ENCODE measurements around the gene TMEM234. TPM values are rescaled to one million over a fixed set of nuclear protein-coding genes. Genes with fewer than 3 reads are reported as not detected.

The TMEM234 gene
- total and polyA plus RNA-seq, 2 of the 13 experiments (the other 11 are each of a cell fraction or from before 2014, with no cell fraction given) = 6.1 to 9.0 TPM

GRCh38 chr1:32241001-32241763, 19.0 kb upstream of the TMEM234 start (continued):
- no peak for TF ChIP-seq ZNF780A (CRISPR knock-in tag; IDR thresholded peaks at IDR 0.05)
- TF ChIP-seq, protein P1, sequence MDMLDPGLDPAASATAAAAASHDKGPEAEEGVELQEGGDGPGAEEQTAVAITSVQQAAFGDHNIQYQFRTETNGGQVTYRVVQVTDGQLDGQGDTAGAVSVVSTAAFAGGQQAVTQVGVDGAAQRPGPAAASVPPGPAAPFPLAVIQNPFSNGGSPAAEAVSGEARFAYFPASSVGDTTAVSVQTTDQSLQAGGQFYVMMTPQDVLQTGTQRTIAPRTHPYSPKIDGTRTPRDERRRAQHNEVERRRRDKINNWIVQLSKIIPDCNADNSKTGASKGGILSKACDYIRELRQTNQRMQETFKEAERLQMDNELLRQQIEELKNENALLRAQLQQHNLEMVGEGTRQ (IDR thresholded peaks at IDR 0.05; ENCODE audit: low read depth, low read length) = no peak
- TF ChIP-seq, protein P1 (CRISPR knock-in tag; IDR thresholded peaks at IDR 0.05; ENCODE audit: borderline replicate concordance) = no peak
- peak; percentile 25; the same call in 1 of the 2 replicates for TF ChIP-seq TBX2 (CRISPR knock-in tag; IDR thresholded peaks at IDR 0.05; ENCODE audit: borderline replicate concordance)
- TF ChIP-seq MEF2D (CRISPR knock-in tag; IDR thresholded peaks at IDR 0.05) = peak; percentile 61; the same call in 1 of the 2 replicates
- no peak for TF ChIP-seq EZH2 (conservative IDR thresholded peaks at IDR 0.05; ENCODE audit: low read depth, low read length)
- TF ChIP-seq ZFYVE20 (CRISPR knock-in tag; IDR thresholded peaks at IDR 0.05; ENCODE audit: borderline replicate concordance, low read depth) = no peak
- peak; percentile 41; the same call in 1 of the 2 replicates for TF ChIP-seq JUN (CRISPR knock-in tag; IDR thresholded peaks at IDR 0.05)
- TF ChIP-seq ZNF17 (CRISPR knock-in tag; IDR thresholded peaks at IDR 0.05) = 0 out of 2 replicates have a peak, but pooled peaks have one; percentile 43
- no peak for TF ChIP-seq ZNF639 (CRISPR knock-in tag; conservative IDR thresholded peaks at IDR 0.05)
- TF ChIP-seq ZNF709 (CRISPR knock-in tag; IDR thresholded peaks at IDR 0.05) = no peak
- no peak for TF ChIP-seq ZNF326 (CRISPR knock-in tag; IDR thresholded peaks at IDR 0.05; ENCODE audit: borderline replicate concordance)
- no peak for TF ChIP-seq ZNF253 (CRISPR knock-in tag; IDR thresholded peaks at IDR 0.05; ENCODE audit: borderline replicate concordance)
- no peak for TF ChIP-seq ZNF207 (IDR thresholded peaks at IDR 0.05; ENCODE audit: borderline replicate concordance)
- TF ChIP-seq THYN1 (CRISPR knock-in tag; IDR thresholded peaks at IDR 0.05; ENCODE audit: borderline replicate concordance, low read depth) = no peak
- TF ChIP-seq ZBTB8A (CRISPR knock-in tag; IDR thresholded peaks at IDR 0.05; ENCODE audit: borderline replicate concordance, low read depth) = no peak
- TF ChIP-seq, protein P2, sequence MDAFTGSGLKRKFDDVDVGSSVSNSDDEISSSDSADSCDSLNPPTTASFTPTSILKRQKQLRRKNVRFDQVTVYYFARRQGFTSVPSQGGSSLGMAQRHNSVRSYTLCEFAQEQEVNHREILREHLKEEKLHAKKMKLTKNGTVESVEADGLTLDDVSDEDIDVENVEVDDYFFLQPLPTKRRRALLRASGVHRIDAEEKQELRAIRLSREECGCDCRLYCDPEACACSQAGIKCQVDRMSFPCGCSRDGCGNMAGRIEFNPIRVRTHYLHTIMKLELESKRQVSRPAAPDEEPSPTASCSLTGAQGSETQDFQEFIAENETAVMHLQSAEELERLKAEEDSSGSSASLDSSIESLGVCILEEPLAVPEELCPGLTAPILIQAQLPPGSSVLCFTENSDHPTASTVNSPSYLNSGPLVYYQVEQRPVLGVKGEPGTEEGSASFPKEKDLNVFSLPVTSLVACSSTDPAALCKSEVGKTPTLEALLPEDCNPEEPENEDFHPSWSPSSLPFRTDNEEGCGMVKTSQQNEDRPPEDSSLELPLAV (CRISPR knock-in tag; conservative IDR thresholded peaks at IDR 0.05; ENCODE audit: low read depth) = no peak
- TF ChIP-seq XBP1 (CRISPR knock-in tag; IDR thresholded peaks at IDR 0.05) = no peak
- no peak for TF ChIP-seq PRDM10 (CRISPR knock-in tag; IDR thresholded peaks at IDR 0.05; ENCODE audit: low read depth)
